SK-N-SH (cell line): Measurements from ENCODE around the gene SEC16A.

Source experiments
- CTCF ChIP-seq: fragments of 200-600 bp; sonication (generic); IDR thresholded peaks from 2 replicates; pipeline ENCODE4 v1.6.1; 2017; ENCODE audit warnings: antibody characterized with exemption, mild to moderate bottlenecking, moderate library complexity
- EP300 ChIP-seq, 2 experiments: IDR thresholded peaks; 2 replicates each; pipeline versions ENCODE4 v1.4.0 to v1.6.1; 2012; ENCODE audit warnings: borderline replicate concordance in 1 of 2, low read depth in 1 of 2, low read length in 1 of 2
- GABPA ChIP-seq: IDR thresholded peaks from 2 replicates; pipeline ENCODE4 v1.4.0; 2012; ENCODE audit warnings: low read depth, mild to moderate bottlenecking
- GATA2 ChIP-seq: sonication (generic); formaldehyde crosslinking; IDR thresholded peaks from 2 replicates; pipeline ENCODE4 v1.5.0; 2020; ENCODE audit warnings: mild to moderate bottlenecking, missing genetic modification reagents
- NRF1 ChIP-seq: IDR thresholded peaks from 2 replicates; pipeline ENCODE4 v1.6.1; 2012; ENCODE audit warnings: low read depth, mild to moderate bottlenecking, low read length
- PBX3 ChIP-seq: IDR thresholded peaks from 2 replicates; pipeline ENCODE4; 2012
- POLR2AphosphoS5 ChIP-seq: IDR thresholded peaks from 2 replicates; pipeline ENCODE4 v1.6.1; 2012; ENCODE audit warnings: low read depth, low read length
- RAD21 ChIP-seq: IDR thresholded peaks from 2 replicates; pipeline ENCODE4 v1.6.1; 2012; ENCODE audit warnings: mild to moderate bottlenecking, low read length
- RCOR1 ChIP-seq: fragments of 150-350 bp; IDR thresholded peaks from 2 replicates; pipeline ENCODE4 v1.6.1; 2017; ENCODE audit warnings: antibody characterized with exemption, low read length
- SIN3A ChIP-seq: IDR thresholded peaks from 2 replicates; pipeline ENCODE4 v1.6.1; 2012; ENCODE audit warnings: low read depth, mild to moderate bottlenecking, low read length, moderate library complexity, borderline replicate concordance
- TAF1 ChIP-seq: IDR thresholded peaks from 2 replicates; pipeline ENCODE4 v1.6.1; 2012; ENCODE audit warnings: low read depth, mild to moderate bottlenecking, low read length, moderate library complexity, borderline replicate concordance
- USF2 ChIP-seq: fragments of 150-350 bp; IDR thresholded peaks from 2 replicates; pipeline ENCODE4 v1.6.1; 2017; ENCODE audit warnings: antibody characterized with exemption, low read length, low read depth, borderline replicate concordance
- YY1 ChIP-seq: IDR thresholded peaks from 2 replicates; pipeline ENCODE4 v1.4.0; 2012; ENCODE audit warnings: low read depth, mild to moderate bottlenecking

GRCh38 chr9:136497916-136498695 lies 15.3 kb upstream of the SEC16A start:
- TF ChIP-seq SIN3A: no peak
- no peak for TF ChIP-seq CTCF
- TF ChIP-seq POLR2AphosphoS5: no peak
- no peak for TF ChIP-seq EP300 (IDR thresholded peaks at IDR 0.05; ENCODE audit: borderline replicate concordance in 1 of 2, low read depth in 1 of 2, low read length in 1 of 2)
- TF ChIP-seq RAD21: no peak
- TF ChIP-seq GABPA: no peak
- TF ChIP-seq USF2: no peak
- TF ChIP-seq YY1: no peak
- no peak for TF ChIP-seq TAF1
- TF ChIP-seq NRF1: no peak
- TF ChIP-seq RCOR1: no peak
- no peak for TF ChIP-seq PBX3
- TF ChIP-seq GATA2 (CRISPR knock-in tag): no peak
